Erythroblast (primary cell): ENCODE results near the gene MECR.
A peak's percentile ranks its signal among the peaks of the same experiment; 100 is the strongest.

ENCODE experiments used
- DNase-seq, 2 experiments: peaks; one replicate each; lab custom pipeline; 2025; lab: John Stamatoyannopoulos, UW
- GATA1 ChIP-seq: IDR thresholded peaks from 2 replicates; pipeline ENCODE4 v1.6.1; 2011; ENCODE audit warnings: low read depth, mild to moderate bottlenecking, control low read depth, low read length, moderate library complexity
- POLR2A ChIP-seq: IDR thresholded peaks from 2 replicates; pipeline ENCODE4 v1.6.1; 2011; ENCODE audit warnings: mild to moderate bottlenecking, low read length

The MECR gene

DNA sequence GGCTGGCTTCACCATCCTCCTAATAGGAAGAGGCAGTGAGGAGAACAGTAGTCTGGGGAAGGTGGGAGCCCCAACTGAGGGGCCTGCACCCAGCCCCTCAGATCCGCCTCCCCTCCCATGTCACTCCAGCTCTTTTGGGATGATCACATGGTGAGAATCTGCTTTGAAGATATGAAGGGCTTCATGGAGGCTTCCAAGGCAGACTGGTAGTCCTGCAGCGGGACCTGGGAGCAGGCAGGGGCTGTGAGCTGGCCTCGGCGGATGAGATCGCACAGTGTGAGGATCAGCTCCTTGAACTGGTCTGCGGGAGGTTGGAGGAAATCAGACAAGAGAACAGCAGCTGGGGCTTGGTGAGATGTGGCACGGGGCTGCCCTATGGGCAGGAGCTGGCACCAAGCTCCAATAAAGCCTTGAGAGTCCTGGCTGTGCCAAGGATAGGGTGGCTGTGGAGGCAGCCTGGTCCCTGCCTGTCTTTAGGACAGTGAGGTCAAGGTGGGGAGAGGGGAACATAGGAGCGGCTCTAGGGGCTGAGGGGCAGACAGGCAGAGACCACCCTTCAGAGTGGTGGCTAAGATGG lies 36.8 kb downstream of the MECR start:
- no peak for TF ChIP-seq GATA1
- TF ChIP-seq POLR2A: no peak

DNA sequence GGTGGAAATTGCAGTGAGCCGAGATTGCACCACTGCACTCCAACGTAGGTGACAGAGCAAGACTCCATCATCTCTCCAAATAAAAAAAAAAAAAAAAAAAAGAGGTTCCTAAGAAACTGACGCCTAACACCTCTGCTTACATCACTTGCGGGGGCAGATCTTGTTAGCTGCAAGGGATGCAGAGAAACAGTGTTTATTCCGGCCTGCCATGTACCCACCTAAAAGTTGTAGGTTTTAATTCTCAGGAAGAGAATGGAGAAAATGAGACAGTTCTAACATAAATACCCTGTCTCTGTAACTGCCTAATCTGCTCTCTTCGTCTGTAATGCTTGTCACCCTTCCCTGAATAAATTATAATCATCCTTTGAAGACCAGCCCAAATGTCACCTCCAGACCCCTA lies 40.0 kb downstream of the MECR start:
- TF ChIP-seq GATA1 (no peak), POLR2A (no peak)
- DNase-seq: no peak

More for the DNA sequence above, 36.8 kb downstream of the MECR start:
- no peak for DNase-seq

DNA sequence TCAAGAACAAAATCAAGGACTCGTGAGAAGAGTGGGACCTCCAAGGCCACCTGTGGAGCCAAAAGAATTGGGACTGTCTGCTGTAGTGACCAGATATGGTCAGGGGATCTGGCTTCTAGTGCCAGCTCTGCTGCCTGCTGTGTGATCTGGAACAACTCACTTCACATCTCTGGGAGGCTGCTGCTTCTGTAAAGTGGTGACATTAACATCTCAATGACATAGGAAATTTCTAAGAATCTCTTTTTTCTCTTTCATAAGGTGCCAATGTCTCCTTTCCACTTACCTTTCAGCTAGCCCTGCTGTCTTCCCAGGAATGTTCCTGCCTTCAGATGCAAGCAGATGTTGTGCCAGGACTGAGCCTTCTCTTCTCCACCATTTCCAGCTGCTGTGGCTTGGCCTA lies 44.0 kb downstream of the MECR start:
- DNase-seq: no peak
- TF ChIP-seq POLR2A (no peak), GATA1 (no peak)

DNA sequence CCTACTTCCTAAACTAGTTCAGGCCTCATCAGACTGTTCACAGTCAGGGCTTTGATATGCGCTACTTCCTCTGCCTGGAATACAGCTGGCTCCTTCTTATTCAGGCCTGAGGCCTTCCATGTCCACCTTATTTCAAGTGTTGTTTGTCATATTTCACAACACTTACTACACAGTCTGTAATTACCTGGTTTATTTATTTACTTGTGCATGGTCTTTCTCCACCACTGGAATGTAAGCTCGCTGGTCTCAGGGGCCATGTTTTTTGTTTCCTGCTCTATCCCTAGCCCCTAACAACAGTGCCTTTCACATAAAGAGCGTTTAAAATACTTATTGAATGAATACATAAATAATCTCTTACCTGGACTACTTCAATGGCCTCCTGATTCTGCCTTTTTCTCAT lies 44.5 kb downstream of the MECR start:
- no peak for TF ChIP-seq GATA1
- TF ChIP-seq POLR2A: no peak
- DNase-seq: no peak

DNA sequence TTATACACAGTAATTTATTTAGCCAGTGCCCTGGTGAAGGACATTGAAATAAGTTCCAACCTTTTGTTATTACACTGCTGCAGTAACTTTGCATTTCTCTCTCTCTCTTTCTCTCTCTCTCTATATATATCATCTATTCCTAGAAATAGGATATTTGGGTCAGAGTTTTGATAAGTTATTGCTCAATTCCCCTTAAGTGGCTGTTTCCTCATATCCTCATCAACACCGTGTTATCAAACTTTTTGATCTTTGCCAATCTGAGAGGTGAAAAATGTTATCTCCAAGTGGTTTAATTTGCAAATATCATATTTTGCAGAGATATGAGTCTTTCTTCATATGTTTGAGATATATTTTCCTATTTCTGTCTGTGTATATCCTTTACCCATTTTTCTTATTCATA lies 47.4 kb downstream of the MECR start:
- DNase-seq: peak in 1 of 2 experiments; percentile 24
- no peak for TF ChIP-seq GATA1
- TF ChIP-seq POLR2A: no peak

DNA sequence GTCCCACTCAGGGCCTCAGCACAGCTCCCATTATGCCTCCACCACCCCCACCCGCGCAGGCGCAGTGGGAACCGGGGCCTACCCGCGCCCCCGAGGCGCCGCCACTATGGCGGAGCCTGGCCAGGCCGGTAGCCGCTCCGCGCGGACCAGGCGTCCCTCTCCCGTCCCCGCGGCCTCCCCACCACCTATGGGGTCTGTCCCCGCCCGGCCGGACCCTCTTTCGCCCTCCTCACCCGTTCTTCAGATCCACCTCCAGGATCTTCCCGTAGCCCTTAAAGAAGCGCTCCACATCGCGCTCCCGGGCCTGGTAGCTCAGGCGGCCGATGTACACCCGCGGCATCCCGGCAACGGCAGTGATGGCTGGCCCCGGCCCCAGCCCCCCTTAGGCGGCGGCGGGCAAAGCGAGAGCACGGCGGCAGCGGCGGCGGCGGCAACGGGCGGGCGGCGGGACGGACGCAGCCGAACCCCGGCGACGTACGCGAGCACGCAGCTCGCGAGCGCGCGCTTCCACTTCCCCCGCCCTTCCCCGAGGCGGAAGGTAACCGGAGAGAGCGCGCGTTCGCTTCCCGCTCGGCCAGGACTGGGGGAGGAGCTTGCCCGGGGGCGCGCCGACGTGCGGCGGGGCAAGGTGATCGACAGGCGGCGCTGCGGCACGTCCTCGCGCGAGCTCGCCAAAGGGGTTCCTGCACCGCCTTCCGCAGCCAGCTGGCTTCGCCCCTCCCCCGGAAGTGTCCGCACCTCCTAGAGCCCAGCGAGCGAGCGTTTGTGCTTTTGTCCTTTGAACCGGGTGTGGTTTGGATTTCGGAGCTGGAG lies 49.1 kb downstream of the MECR start, which contains the start of gene SRSF4:
Gene SRSF4 (minus strand): TSS at position 488 of the 813 bp plus-strand sequence. CDS start 148 bp downstream, at position 340.
- TF ChIP-seq POLR2A (peak; percentile 81), GATA1 (no peak)
- DNase-seq: peak; percentile 99

DNA sequence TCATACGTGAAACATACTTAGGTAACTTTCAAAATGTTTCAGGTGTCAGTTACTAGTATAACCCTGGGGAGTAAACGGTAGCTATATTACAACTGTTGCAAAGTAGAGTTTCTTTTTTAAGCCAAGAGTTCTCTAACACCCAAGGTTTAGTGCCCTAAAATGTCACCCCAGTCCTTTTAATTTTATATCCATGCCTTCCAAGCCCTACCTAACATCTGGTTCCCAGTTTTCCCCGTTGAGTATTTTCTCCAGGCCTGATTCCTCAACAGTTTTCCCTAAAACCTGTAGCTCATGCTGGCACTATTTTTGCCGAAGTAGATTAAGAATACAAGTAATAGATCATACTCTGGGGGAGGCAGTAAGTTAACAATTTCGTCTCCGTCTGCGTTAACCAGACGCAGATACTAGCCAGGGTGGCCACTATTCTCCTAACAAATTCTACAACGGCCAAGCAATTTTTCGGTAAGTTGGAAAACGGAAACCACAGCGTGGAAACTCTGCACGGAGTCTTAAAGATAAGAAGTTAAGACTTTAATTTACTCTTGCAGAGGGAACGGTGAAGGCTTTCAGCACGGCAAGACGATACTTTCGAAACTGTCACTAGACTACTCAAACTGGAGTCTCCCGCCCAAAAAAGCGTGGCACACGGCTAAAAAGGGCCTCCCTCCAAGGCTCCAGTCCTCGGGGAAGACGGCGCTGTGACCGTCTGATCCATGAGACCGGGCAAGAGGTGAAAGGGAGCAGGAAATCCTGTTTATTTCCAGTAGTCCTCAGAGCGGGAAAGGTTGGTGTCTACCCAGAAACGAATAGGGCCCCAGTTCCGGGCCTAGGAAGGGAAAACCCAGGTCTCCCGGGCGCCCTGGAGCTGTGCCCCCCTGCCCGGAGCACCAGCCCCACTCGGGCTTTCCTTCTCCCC lies 50.0 kb downstream of the MECR start:
- peak in 1 of 2 experiments; percentile 84 for DNase-seq
- TF ChIP-seq POLR2A: no peak
- no peak for TF ChIP-seq GATA1

DNA sequence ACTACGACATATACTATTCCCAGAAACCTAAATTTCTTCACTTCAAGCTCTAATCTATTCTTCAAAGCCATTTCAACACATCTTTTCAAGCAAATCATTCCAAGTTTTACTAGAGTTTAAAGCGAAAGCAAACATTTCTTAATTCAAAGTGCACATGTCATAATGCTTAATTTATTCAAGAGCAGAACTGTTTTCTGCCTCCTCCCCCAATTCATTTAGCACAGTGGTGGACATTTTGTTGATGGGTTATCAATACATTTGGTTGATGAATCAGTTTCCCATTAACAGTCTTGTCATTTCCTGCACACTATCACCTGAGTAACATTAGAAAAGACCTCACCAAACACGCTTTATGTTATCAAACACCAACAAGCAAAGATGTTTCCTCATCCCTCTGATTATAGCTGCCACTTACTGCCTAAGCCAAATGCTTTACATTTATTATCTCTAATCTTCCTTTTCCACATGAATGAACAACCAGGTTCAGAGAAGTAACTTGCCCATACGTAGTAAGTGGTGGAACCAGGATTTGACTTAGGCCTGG lies 51.0 kb downstream of the MECR start:
- TF ChIP-seq GATA1 (no peak), POLR2A (peak; percentile 23)
- DNase-seq: peak in 1 of 2 experiments; percentile 72

DNA sequence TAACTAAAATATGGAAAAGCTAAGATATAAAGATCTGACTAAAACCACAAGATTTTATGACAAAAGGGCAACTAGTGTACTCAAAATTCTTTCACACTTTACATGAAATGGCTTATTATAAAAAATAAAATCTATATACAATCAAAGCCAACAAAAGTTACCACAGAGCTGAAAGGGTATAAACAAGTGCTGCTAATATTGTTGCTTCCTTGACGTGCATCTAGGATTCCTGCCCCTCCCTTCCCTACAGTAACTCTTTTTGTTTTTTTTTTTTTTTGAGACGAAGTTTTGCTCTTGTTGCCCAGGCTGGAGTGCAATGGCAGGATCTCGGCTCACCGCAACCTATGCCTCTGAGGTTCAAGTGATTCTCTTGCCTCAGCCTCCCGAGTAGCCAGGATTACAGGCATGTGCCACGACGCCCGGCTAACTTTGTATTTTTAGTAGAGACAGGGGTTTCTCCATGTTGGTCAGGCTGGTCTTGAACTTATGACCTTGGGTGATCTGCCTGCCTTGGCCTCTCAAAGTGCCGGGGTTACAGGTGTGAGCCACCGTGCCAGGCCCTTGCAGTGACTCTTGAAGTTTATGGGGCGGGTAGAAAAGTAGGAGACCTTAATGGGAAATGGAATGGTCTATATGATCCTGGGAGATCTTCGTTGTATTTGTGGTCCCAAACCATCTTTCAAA lies 53.6 kb downstream of the MECR start:
- no peak for TF ChIP-seq GATA1
- DNase-seq: no peak

DNA sequence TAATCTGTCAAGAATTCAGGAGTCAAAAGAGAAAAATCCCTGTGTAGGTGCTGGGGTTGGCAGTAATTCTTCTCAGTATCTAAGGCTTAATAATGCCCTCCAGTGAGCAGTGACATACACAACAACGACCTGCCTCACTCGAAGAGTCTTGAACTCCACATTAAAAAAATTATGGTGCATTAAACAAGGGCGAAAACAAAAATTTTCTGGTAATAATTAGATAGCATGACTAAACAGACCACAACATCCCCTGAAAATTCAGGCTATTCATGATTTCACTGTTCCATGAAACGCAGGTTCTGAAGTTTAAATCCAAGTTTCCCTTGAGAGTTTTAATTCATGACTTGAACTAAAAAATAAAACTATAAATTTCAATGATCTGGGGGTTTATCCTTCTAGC lies 54.2 kb downstream of the MECR start:
- TF ChIP-seq GATA1 (no peak), POLR2A (no peak)
- peak in 1 of 2 experiments; percentile 39 for DNase-seq

DNA sequence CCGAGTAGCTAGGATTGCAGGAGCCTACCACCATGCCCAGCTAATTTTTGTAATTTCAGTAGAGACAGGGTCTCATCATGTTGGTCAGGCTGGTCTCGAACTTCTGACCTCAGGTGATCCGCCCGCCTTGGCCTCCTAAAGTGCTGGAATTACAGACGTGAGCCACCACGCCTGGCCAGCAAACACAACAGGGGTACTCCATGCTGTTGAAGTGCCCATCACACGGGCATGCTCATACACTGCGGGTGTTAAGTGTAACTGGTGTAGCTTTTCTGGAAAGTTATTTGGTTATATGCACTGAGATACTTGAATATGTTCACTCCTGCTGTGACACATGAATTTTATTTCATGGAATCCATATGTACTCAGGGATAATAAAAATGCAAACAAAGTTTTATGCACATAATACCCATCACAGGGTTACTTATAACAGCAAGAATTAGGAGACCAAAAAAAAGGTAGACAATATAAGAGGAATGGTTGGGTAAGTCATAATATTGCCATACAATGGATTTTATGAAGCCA lies 58.3 kb downstream of the MECR start:
- no peak for DNase-seq
- TF ChIP-seq GATA1: no peak
- TF ChIP-seq POLR2A: no peak

DNA sequence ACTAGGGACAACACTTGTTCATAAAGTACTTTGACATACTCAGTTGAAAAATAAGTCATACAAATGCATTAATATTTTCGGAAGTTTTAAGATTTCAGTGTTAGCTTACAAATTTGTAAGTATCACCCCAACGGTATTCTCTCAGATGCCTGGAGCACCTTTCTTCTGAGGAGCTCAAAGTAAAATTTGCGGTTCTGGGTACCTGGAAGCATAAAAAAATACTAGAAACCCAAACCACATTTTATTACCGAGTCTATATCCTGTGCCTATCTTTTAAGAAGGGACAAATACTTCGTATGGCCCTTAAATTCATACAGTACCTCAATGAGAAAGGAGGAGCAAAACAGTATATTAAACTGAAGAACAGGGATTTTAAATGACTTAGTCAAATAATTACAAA lies 59.2 kb downstream of the MECR start:
- TF ChIP-seq GATA1 (no peak), POLR2A (no peak)
- DNase-seq: no peak
